Erythroblast (primary cell): ENCODE results near the gene TPSAB1.
"Not testable (repeated sequence)": the region's sequence is repeated elsewhere in the genome, so short reads cannot be mapped to it uniquely, and the experiment has no call there.

Experiments
- GATA1 ChIP-seq: IDR thresholded peaks from 2 replicates; pipeline ENCODE4 v1.6.1; 2011; ENCODE audit warnings: low read depth, mild to moderate bottlenecking, control low read depth, low read length, moderate library complexity
- POLR2A ChIP-seq: IDR thresholded peaks from 2 replicates; pipeline ENCODE4 v1.6.1; 2011; ENCODE audit warnings: mild to moderate bottlenecking, low read length

DNA sequence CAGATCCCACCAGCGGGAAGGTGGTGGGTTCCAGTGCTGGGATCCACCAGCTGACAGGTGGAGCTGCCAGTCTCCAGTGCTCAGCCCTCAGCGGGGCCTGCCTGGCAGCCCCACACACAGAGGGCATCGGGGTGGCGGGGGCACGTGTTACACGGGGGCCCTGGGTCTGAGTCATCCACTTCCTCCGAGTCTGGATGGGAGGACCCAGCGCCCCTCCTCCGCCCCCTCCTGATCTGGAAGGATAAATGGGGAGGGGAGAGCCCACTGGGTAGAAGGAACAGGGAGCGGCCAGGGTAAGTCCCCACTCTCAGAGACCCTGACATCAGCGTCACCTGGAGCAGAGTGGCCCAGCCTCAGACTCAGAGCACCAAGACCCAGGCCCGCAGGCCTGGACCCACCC is at the start of gene TPSAB1:
- TF ChIP-seq POLR2A, GATA1: not testable (repeated sequence)
